Activated T-cell treated with anti-CD3 and anti-CD28 coated beads for 24 hours (primary cell): Measurements from ENCODE around the gene GTPBP1.

Experiments
- DNase-seq: peaks from one replicate; pipeline ENCODE4 v3.0.0-alpha.2; 2020; ENCODE audit warnings: low read depth

The GTPBP1 gene

DNA sequence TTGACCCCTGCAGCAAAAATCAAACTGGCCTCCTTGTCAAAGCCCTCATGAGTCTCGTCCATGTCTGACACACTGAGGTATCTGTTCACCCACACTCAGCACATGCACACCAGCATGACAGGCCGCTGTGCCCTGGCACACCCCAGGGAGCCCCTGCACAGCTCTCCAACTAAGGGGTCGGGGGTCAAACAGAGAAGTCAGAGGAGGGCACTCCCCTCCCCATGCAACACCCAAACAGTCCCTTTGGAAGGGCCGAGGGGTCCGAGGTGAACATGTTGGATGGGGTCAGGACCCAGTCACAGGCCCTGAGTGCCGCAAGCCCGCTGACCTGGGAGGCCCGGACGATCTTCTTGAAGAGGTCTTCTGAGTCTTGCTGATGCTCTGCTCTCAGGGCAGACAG, 35.4 kb downstream of the GTPBP1 start:
- no peak for DNase-seq

DNA sequence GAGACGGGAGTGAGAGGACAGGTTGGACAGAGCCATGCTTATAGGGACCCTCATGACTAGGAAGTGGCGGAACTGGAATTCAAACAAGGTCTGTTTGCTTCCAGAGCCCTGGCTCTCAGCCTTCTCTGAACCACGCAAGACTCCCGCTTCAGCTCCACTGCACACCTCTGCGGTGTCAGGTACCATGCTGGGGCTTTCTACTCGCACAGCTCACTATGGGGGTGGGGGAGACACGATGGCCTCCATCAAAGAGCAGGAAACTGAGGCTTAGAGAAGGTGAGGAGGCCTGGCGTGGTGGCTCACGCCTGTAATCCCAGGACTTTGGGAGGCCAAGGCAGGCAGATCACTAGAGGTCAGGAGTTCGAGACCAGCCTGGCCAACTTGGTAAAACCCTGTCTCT, 35.8 kb downstream of the GTPBP1 start:
- DNase-seq = no peak

DNA sequence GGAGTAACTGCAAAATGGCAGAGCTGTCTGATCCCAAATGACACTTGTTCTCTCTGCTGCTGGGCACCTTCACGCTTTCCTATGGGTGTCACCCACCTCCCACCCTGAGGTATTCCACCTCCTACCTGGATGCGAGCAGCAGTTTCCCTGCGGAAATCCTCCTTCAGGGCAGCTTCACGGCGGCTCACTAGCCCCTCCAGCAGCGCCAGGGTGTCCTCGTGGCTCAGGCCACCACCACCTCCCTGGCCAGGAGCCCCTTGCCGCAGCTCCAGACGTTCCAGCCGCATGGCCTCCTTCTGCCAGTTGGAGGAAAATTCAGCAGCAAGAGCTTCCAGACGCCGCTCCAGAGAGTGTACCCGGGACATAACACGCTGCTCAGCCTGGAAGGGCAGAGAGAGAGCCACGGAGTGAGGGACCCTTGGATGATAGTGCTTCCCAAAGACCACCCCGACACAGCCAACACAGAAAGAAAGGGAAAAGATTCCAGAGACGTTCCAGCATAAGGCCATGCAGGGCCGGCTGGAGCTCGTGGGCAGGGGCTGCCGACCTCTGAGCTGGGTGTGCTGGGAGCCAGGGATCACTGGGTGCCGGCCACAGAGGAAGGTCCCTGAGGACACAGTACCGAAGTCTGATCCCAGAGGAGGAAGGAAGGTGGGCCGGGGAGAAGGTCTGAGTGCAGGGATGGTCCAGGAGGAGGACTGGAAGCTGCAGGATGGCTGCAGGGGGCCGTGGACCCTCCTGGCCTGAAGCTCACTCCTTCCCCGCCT, 36.6 kb downstream of the GTPBP1 start:
- DNase-seq = no peak

DNA sequence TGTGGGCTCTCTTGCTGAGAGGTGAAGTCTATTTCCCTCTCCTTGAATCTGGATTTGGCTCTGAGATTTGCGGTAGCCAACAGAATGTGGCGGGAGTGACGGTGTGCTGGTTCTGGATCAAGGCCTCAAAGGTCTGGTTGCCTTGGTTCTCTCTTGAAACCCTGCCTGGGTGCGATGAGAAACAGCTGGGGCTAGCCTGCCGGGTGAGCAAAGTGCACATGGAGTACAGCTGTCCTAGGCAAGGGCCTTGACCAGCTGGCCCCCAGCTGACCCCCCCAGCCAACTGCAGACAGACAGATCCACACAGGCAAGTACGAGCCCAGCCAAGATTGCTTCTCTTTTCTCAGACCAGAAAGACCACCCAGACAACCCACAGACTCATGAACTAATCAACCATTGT, 39.2 kb downstream of the GTPBP1 start:
- DNase-seq = no peak

DNA sequence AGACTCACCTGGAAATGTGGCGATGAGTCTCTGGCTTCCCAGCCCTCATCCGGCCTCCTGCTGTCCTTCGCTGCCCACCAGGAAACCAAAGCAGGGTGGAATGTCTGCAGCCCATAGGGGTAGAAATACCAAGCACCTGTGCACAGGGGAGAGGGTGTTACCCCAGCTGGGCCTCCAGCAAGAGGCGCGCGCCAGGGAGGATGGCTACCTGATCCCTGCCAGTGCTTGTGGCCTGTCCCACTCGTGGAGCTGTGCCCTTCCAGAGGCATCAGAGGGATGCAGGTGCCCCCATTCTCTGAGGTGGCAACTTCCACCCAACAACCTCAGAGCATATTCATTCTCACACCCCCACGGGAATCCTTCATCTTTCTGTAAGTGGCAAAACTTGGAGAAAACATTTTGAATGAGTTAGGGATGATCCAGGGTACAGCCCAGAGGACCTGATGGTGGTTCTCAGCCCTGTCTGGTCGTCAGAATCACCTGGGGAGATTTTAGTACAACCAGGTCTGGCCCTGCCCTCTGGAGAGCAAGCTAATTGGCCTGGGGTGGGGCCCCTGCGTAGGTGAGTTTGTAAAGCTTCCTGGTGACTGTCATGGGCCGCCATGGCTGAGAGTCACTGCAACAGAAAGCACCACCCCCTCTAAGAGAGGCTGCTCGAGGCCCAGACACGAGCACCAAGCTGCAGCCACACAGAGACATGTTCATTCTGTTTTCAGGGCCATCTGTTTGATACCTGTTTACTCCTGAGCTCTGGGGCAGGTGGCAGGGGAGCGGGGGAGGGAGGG, 40.1 kb downstream of the GTPBP1 start:
- no peak for DNase-seq

DNA sequence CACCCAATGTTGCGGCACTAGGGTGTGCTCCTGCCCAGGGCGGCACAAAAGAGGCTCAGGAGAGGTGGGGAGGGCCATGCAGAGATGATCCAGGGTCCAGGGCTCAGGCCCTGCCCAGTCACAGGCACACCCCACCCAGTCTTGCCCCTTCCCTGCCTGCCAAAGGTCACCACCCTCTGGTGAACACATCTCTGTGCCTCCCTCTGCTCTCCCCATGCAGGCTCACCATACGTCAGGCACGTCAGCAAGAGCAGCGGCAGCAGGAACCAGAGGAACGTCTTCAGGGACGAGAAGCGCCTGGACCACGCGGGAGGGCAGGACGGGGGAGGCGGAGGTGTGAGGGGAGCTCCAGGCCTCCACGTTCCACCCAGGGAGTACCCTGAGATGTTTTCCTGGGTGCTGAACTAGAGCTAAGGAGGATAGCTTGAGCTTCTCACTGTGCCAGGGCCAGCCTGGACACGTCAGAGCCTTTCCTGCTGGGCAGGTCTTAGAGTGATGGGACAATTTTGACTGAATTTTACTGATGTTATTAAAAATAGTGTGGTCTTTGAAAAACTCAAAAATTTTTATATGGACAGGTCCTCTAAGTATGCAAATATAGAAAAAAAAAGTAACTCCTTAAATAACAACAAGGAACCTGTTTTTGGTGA, 42.9 kb downstream of the GTPBP1 start:
- DNase-seq = no peak

DNA sequence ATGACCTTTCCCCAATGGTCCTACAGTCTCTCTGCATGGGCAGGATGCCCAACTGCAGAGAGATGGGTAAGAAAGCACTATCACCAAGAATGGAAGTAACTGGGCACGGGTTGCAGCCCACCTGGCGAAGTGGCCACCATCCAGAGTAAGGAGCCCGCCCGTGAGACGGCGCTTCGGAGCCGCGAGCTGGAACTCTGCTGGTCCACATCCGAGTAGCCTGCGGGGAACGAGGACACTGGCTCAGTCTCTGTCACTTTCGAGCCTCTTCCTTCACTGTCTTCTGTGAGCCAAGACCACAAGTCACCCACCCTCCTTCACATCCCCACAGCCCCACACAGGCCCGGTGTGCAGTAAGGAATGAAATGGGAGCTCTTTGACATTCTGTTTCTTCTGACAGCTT, 44.4 kb downstream of the GTPBP1 start:
- DNase-seq = no peak

DNA sequence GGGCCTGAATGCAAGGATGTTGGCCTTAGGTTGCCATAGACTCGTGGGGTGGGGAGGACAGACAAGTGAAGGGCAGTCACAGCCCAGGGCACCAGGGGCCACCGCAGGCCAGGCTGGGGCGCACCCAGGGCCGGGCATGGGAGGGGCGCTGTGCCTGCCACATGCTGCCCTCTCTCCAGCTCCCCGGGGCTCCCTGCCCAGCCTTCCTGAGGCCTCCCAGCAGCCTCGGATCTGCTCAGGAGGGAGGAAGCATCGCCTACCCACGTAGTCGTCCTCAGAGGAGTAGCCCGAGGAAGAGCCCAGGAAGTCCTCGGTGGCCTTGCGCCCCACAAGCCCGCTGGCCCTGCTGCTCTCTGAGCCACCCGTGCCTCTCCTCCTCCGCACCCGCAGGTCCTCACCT, 44.9 kb downstream of the GTPBP1 start:
- no peak for DNase-seq

DNA sequence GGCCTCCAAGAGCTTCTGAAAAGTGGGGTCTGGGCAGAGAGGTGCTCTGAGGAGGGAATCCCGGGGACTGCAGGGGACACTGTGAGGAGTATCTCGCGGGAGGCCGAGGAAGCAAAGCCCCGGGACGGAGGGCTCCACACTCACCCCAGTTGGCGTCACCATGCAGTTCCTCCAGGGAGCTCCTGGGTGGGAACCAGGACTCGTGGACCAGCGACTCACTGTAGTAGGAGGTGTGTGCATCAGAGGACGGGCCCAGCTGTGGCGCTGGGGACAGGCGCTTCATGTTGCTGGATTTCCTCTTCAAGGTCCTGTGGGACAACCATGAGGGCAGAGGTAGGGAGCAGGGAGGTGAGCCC, 45.3 kb downstream of the GTPBP1 start:
- no peak for DNase-seq

DNA sequence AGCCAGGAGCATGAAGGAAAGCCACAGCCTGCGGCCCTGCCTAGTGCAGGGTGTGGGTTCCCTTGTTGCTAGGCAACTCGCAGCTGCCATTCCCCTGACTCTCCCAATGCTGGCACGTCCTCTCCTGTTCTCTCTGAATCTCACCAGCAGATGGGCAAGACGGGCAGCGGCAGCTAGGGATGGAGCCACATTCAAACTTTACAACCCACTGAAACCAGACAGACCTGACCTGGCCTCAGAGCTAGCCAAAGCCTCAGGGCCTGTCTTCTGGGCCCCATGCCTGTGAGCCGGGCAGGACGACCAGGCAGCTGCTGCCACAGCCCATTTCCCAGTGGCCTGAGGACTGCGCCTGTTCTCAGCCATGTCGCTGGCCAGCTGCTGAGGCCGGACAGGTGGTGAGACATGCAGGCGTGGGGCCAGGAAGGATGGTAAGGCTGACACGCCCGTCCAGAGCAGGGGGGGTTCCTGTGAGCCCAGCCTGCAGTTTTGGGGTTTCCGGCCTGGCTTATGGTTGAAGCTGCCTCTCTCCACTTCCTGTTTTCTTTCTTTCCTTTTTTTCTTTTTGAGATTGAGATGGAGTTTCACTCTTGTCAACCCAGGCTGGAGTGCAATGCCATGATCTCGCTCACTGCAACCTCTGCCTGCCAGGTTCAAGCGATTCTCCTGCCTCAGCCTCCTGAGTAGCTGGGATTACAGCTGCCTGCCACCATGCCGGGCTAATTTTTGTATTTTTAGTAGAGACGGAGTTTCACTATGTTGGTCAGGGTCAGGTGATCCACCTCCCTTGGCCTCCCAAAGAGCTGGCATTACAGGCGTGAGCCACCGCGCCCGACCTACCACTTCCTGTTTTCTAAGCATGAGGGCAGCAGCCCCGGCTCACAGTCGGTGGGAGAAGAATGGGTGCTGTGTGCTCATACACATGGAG, 45.9 kb downstream of the GTPBP1 start:
- DNase-seq = peak; percentile 55

DNA sequence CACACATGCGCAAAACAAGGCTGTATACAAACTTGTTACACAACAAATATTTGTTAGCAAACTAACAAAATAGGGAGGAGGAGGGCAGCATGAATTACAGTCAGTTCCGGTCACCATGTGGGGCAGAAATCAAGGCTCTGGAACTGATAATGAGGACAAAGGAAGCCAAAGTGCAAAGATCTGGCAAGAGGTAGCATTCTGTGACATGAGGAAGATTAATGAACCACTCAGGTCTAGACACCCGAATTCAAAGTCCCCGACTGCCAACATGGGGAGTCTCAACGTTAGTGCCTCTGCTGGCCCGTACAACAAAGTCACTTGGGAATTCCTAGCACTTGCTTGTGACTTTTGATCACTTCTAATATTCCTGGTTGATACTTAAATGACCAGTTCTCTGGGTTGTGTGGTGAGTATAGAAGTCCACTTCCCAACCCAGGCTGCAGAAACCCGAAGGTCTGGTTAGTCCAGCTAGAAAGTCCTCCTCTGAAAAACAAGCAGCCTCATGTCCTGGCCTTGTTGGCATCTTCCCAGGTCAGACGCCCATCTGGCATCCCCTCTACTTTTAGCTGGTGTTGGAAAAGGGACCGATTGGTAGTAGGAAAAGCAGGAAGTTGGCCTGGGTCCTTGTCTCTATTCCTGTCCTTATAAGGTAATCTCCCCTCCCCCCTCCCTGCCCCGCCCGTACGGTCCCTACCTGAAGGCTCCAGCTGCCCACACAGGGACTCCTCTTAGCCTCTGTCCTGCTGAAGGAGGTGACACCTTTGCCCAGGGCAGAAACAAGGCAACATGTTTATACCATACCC, 48.4 kb downstream of the GTPBP1 start:
- no peak for DNase-seq

DNA sequence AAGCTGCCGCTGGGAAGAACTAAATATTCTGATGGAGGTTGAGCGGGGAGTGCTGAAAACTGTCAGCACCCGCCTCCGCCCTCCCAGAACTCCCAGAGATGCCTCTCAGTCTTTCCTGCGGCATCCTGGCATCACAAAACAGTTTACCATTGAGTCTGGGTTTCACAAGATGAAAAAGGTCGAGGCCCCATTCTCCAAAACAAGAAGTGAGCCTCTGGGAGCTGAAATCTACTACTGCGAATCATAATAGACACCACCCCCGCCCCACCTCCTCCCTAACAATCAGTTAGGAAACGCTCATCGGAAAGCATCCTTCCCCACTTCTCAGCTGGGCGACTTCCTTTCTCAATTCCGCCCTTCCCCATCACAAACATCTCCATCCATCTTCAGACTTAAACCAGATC, 49.0 kb downstream of the GTPBP1 start:
- no peak for DNase-seq

DNA sequence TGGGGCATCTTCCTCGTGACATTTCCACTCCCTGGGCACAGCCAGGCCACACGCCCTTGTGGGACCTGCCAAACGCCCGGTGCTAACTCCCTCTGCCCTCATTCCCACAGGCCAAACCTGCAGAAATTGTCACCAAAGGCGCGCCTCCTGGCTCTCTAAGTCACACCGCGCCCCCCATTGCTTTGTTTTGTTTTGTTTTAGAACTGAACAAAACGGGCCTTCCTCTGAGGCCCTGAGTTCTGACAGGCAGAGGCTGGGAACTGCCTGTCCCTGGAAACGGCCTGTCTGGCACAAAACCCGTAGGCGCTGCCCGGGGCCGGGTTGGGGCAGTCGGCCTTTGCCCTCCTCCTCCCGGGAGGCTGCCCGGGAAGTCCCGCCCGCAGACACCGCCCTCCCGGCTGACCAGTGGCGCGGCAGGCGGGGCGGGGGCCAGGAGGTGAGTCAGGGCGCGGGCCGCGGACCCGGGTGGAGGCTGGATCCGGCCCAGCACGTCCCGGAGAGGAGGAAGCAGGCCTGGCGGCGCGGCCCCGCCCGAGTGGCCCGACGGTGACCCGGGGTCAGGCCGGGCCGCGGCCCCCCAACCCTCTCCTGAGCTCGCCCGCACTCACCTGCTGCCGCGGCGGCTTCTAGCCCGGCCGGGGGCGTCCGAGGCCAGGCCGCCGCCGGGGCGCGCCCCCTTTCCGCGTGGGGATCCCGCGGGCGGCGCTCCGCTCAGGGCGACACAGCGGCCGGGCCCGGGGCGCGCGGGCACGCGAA, 49.6 kb downstream of the GTPBP1 start:
- no peak for DNase-seq

DNA sequence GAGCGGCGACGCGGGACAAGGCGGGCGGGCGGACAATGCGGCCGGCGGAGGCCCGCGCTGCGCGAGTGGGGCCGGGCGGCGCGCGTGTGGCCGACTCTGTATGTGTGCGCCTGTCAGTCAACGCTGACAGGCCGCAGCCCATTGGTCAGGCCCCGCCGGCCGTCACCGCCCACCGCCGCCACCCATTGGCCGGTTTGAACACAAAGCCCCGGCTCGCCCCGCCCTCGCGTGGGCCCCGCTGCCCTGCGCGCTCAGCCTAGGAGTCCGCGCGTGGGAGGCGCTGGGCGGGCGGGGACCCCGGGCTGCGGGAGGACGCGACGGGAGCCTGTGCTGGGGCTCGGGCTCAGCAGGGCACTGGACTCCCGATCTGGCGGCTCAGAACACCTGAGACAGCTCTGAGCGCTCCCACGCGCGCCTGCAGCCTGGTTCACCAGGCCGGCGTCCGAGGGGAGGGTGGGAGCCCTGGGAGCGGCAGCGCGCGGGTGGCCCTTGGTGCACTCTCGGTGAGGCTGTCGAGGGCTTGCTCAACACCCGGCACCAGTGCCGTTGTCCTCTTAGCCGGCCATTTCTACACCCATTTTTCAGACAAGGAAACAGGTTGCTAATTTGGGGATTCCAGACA, 50.3 kb downstream of the GTPBP1 start, which contains the start of gene SUN2:
Gene SUN2 (minus strand): TSS at position 88 of the 622 bp plus-strand sequence. CDS start 3,370 bp downstream, outside the sequence.
- DNase-seq = peak; percentile 87

DNA sequence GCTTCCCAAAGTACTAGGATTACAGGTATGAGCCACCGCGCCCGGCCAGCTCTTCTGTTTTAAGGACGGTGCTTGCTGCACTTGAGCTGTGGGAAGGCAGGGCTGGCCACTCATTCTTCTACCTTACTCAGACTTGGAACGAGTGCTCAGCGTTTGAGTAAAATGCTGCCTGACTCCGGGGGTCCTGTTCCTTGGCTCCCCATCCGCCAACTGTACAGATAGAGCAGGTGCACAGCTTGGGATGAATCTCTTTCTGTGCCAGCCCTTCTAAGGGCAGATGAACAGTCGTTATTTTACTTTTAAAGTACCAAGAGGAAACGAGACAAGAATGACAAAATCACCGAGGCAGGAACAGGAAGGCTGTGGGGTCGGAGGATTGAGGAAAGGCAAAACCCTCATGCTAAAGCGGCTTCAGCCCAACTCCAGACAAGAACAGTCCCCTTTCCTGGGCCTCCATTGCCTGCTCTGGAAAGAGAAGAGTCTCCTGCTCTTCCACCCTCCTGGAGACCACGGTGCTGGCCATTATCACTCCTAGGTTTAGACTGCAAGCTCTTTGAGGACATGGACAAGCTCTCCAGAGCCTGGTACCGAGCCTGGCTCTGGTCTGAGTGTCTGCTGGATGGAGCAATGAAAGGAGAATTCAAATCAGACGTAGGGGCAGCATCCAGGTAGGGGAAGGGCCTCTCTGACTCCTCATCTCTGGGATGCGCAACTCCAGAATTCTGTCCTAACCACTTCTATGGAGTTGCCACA, 51.1 kb downstream of the GTPBP1 start:
- no peak for DNase-seq

DNA sequence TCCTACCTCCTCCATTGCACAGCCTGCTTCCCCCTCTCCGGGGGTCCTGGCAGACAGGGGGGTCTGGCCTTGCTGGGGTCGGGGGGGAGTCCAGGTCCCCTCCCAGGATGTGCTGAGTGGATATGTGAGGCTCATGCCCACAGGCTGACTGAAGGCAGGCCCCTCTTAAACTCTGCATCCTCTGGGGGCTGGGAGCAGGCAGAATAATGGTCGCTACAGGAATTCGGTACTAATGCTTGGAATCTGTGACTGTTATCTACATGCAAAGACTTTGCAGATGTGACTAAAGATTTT, 51.7 kb downstream of the GTPBP1 start:
- DNase-seq = no peak

DNA sequence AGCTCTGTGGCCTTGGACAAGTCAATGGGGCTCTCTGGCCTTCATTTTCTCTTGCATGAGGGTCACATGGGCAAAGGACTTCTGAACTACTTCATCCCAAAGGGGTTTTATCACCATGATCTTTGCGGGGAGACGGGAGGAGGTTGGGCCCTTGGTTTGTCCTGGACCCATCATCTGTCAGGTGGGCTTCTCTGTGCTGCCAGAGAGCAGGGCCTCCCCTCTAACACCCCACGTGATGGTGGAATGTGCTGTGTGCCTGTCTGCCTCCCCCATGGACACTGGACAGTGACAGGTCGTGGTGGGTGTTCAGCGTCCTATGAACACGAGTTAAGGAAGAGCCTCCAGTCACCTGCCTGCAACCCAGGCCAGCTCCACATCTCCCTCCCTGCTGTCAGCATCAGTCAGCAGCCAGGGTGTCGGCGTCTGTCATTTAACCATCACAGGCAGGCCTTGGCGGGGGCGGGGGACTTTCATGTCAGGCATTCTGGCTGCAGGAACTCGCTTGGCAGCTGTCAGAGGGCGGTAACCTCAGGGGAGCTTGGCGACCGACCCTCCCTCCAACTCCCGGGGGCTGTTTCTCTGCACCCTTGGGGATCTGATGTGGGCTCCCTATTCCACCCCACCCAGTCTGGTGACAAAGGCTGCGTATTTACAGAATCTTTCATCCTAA, 52.7 kb downstream of the GTPBP1 start:
- DNase-seq = peak; percentile 63

DNA sequence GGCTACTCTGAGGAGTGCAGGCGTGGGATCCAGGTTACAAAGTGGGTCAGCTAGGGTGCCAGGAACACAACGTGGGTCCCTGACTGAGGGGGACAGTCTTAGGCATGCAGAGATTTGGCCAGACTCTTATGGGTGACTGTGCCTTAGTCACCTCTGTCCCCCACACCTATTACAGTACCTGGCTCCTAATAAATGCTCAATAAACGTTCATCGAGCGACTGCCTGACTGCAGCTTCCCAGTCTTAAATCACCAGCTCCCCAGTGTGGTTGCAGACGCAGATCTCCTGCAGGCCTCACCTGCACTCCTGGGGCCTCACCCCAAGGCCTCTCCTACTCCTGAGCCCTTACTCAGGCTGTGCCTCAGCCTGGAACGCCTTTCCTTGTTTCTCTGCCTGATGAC, 53.3 kb downstream of the GTPBP1 start:
- no peak for DNase-seq
